GM04503 (cell line): ENCODE measurements around the gene RASSF1.
A peak's percentile ranks its signal among the peaks of the same experiment; 100 is the strongest.

ENCODE experiments used
- DNase-seq: peaks from one replicate; pipeline ENCODE4 v3.0.0-alpha.2; 2012; ENCODE audit warnings: low read depth

Gene RASSF1

GRCh38 chr3:50365842-50366220, 25.2 kb upstream of the RASSF1 start:
- no peak for DNase-seq

DNA sequence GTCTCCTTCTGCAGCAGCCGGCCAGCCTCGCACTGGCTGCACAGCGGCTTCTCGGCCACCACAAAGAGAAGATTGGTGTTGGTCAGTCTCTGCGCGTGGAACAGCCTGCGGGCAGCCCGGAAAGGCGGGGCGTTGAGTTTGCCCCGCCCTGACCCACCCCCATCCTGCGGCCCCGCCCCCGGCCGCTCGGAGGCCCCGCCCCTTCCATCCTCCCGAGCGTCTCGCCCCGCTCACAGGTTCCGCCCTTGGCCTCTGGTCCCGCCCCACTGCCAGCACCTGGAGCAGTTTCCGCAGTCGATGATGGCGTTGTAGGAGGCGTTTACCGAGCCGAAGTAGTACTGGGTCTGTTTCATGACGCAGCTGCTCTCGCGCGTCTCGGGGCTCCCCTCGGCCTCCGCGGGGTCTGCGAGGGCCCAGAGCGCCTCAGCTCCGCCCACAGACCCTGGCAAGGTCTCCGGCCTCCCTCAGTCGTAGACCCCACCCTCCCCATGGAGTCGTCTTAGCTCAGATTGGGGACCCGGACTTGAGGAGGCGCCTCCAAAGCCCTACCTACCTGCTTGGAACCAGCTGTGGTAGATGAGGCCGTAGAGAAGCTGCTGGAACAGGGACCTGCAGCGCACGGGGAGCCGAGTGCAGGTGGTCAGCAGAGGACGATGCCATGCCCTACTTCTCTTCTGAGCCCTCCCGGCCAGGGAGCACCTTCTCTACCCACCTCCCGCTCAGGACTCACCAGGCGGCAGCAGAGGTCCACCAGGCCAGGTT, 24.6 kb upstream of the RASSF1 start:
- no peak for DNase-seq

DNA sequence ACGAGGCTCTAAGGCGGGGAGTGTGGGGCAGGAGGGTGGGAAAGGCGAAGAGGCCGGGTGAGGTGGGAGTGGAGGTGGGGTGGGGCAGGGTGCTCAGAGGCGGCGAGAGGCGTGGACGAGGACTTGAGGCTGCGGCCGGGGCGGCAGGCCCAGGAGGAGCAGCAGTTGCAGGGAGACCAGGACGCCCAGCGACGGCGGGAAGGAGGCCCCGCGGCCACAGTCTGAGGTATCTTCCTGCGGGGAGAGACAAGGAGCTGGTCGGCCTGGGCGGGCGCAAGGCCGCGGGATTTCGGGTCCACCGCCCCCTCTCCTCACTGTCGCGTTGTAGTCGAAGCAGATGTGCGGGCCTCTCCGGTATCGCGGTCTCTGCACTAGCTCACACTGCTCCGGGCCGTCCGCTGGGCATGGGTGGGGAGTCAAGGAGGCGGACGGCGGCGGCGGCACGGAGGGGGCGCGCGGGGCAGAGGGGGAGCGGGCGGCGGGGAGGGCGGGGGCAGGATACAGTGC, 24.0 kb upstream of the RASSF1 start:
- no peak for DNase-seq

- DNase-seq: no peak
Observed at GRCh38 chr3:50359760-50360110, 19.1 kb upstream of the RASSF1 start.

GRCh38 chr3:50358911-50359759, 18.5 kb upstream of the RASSF1 start, which contains the start of gene TMEM115:
TMEM115 (minus strand) TSS chr3:50359521; CDS start chr3:50359063, 458 bp downstream.
- DNase-seq: peak; percentile 95

GRCh38 chr3:50358355-50358910, 17.8 kb upstream of the RASSF1 start:
- DNase-seq: no peak

- no peak for DNase-seq
Observed at GRCh38 chr3:50357481-50357880, 16.8 kb upstream of the RASSF1 start.

GRCh38 chr3:50356553-50356952, 15.9 kb upstream of the RASSF1 start:
- no peak for DNase-seq

- no peak for DNase-seq
Observed at GRCh38 chr3:50355829-50356552, 15.4 kb upstream of the RASSF1 start.

- no peak for DNase-seq
Observed at GRCh38 chr3:50354850-50355249, 14.2 kb upstream of the RASSF1 start.

GRCh38 chr3:50354186-50354764, 13.6 kb upstream of the RASSF1 start:
- no peak for DNase-seq

GRCh38 chr3:50353245-50354004, 12.8 kb upstream of the RASSF1 start:
- DNase-seq: no peak

DNA sequence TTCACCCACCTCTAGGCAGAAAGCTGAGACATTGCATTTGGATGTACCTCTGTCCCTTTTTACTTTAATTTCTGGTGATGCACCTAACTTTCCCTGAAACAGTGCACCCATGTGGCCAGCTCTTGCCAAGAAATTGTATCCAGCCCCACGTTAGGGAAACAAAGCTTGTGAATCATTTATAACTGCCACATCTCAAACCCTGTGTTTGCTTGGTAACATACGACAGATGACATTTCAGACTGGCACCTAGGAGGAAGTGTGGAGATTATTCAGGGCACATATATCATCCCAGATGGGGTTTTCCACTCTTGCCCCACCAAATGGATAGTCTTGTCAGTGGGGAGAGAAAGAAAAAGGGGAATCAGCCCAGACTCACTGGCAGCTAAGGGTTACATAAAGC, 12.1 kb upstream of the RASSF1 start:
- no peak for DNase-seq

DNA sequence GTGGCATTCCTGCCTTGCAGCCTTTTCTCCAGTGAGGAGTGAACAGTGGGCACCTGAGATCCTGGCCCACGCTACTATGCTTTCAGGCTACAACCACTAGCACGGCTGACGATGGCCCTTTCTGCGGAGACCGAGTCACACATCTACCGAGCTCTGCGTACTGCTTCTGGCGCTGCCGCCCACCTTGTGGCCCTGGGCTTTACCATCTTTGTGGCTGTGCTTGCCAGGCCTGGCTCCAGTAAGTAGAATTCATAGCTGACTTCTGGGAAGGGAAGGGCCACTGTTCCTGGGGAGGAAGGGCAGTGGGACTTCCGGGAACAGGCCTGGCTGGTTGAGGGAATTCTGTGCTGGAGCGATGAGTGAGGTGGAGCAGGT, 10.7 kb upstream of the RASSF1 start:
- DNase-seq: no peak

GRCh38 chr3:50350527-50351322, 10.1 kb upstream of the RASSF1 start, which contains the start of the genes CYB561D2 and NPRL2:
CYB561D2 (plus strand) TSS chr3:50350862; CDS start chr3:50351434, 572 bp downstream.
NPRL2 (minus strand) TSS chr3:50350775; CDS start chr3:50350652, 123 bp downstream.
- DNase-seq: peak; percentile 74

DNA sequence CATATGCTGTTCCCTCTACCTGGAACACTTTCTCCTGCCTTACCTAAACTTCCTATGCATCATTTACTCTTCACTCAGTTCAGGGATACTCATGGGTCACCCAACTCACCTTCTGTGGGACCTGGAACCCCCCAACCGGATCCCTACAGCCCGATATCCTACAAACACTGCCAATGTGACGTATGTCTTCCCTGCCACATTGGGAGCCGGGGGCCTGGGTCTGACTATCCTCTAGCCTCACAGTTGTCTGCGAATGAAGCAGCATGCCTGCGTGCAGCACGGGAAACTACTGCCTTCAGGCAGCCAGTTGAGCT, 9.5 kb upstream of the RASSF1 start:
- no peak for DNase-seq

DNA sequence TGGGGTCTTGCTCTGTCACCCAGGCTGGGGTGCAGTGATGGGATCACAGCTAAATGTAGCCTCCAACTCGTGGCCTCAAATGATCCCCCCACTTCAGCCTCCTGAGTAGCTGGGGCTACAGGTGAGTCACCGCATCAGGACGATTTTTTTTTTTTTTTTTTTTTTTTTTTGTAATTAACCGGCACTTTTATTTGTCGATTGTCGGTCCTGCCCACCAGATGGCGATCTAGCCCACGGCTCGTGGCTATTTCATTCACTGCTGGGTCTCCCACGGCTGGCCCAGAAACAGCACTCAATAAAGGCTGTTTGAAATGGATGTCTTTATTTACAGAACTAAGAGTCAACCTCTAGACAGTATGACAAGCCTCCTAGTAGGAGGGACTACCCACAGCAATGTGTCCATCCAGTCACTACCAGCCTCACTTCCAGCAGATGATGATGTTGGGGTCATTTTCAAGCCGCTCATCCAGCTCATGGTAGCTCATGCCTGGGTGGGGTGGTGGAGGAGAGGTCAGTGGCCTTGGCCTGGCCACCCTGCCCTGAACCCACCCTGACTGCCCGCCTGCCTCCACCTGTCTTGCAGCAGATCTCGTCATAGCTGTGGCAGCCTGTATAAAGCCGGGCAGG, 6.7 kb upstream of the RASSF1 start:
- DNase-seq: no peak

DNA sequence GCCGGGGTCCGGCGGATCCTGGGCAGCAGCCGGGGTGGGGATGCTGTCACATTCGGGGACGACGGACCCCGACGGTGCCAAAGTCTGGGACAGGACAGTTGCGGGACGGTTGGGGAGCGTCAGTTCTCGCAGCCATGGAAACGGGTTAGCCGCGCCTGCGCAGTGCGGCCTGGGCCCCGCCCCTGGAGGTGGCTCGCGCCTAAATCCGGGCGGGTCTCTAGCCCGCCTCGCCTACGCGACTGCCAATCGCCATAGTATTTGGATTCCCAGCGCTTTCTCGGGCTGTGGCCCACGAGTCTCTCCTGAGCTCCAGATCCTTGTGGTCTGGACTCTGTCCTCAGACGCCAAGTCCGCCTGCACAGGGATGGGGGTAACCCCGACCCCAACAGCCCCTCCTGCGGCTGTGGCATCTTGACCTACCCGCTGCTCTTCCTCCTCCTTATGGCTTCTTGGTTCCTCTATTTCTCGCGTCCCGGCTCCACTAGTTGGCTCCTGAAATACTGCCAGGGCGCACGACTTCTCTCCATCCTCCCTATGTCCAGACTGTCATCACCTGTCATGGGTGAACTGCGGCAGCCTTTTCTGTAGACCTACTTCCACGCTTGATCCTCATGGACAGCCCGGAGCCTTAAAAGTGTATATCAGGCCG, 5.1 kb upstream of the RASSF1 start, which contains the start of gene ZMYND10:
ZMYND10 (minus strand) TSS at position 147 of the 649 bp plus-strand sequence. CDS start 153 bp downstream, outside the sequence.
- no peak for DNase-seq

DNA sequence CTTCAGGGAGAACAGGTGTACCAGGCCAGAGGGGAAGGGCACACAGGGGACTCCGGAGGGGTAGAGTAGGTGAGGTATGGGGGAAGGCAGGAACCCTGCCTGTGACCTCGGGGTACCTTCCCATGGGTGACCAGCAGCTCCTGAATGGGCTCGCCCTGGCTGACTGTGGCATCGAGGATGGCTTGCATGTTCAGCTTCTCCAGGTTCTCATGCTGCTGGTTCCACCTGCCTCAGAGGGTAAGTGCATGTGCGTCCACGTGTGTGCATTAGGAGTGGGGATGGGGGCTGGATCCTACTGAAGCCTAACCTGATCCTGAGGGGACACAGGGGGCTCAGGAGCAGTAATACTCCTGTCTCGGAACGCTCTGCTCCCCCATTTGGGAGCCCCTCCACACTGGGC, 4.4 kb upstream of the RASSF1 start:
- no peak for DNase-seq
